HUES6 (cell line): ENCODE measurements around the gene TTC34.
"Not testable (repeated sequence)": the region's sequence is repeated elsewhere in the genome, so short reads cannot be mapped to it uniquely, and the experiment has no call there.

Source experiments
- H3K27ac ChIP-seq: 2 replicates; pipeline ENCODE4 v1.7.0; 2013; ENCODE audit warnings: low read depth, mild to moderate bottlenecking, low read length, inconsistent platforms
- H3K27me3 ChIP-seq: 2 replicates; pipeline ENCODE4 v1.6.1; 2013; ENCODE audit warnings: low read length; ENCODE audit not compliant: control insufficient read depth, insufficient read depth
- H3K36me3 ChIP-seq: 2 replicates; pipeline ENCODE4 v1.6.1; 2013; ENCODE audit warnings: low read length; ENCODE audit not compliant: control insufficient read depth, insufficient read depth
- H3K4me1 ChIP-seq: 2 replicates; pipeline ENCODE4 v1.6.1; 2013; ENCODE audit warnings: low read length; ENCODE audit not compliant: control insufficient read depth, insufficient read depth
- H3K4me3 ChIP-seq: 2 replicates; pipeline ENCODE4 v1.5.1; 2013; ENCODE audit warnings: low read depth, low read length
- H3K9ac ChIP-seq: one replicate; pipeline ENCODE4 v1.6.1; 2013; ENCODE audit warnings: mild to moderate bottlenecking, low read length
- H3K9me3 ChIP-seq: 2 replicates; pipeline ENCODE4 v1.6.1; 2013; ENCODE audit warnings: low read depth, low read length; ENCODE audit not compliant: control insufficient read depth, insufficient read depth

The TTC34 gene

GRCh38 chr1:2686091-2686863, 115.2 kb downstream of the TTC34 start:
- not testable (repeated sequence) for H3K27ac ChIP-seq, H3K36me3 ChIP-seq, H3K4me3 ChIP-seq, H3K4me1 ChIP-seq, H3K9ac ChIP-seq
- Histone ChIP-seq H3K9me3 (peaks cover 30% of the 10 kb centered on the region; the same call in 1 of the 2 replicates), H3K27me3 (peaks cover 36% of the 10 kb centered on the region)

GRCh38 chr1:2685671-2686070, 115.8 kb downstream of the TTC34 start:
- H3K27ac ChIP-seq, H3K9ac ChIP-seq: not testable (repeated sequence)

GRCh38 chr1:2684878-2685277, 116.6 kb downstream of the TTC34 start:
- not testable (repeated sequence) for H3K27ac ChIP-seq, H3K36me3 ChIP-seq, H3K9ac ChIP-seq, H3K4me3 ChIP-seq, H3K4me1 ChIP-seq
- peaks cover 30% of the 10 kb centered on the region; the same call in 1 of the 2 replicates for H3K9me3 ChIP-seq
- H3K27me3 ChIP-seq: peaks cover 36% of the 10 kb centered on the region

More at GRCh38 chr1:2685671-2686070, 115.8 kb downstream of the TTC34 start:
- not testable (repeated sequence) for H3K4me1 ChIP-seq, H3K36me3 ChIP-seq, H3K4me3 ChIP-seq
- H3K9me3 ChIP-seq: peaks cover 30% of the 10 kb centered on the region; the same call in 1 of the 2 replicates
- peaks cover 36% of the 10 kb centered on the region for H3K27me3 ChIP-seq

GRCh38 chr1:2684000-2684399, 117.5 kb downstream of the TTC34 start:
- H3K27ac ChIP-seq, H3K4me1 ChIP-seq, H3K4me3 ChIP-seq, H3K36me3 ChIP-seq, H3K9ac ChIP-seq: not testable (repeated sequence)
- H3K9me3 ChIP-seq: peaks cover 30% of the 10 kb centered on the region; the same call in 1 of the 2 replicates
- peaks cover 36% of the 10 kb centered on the region for H3K27me3 ChIP-seq

- H3K27me3 ChIP-seq: peaks cover 34% of the 10 kb centered on the region
- not testable (repeated sequence) for H3K9ac ChIP-seq, H3K4me3 ChIP-seq, H3K4me1 ChIP-seq, H3K27ac ChIP-seq, H3K36me3 ChIP-seq
- peaks cover 29% of the 10 kb centered on the region; the same call in 1 of the 2 replicates for H3K9me3 ChIP-seq
Observed at GRCh38 chr1:2683321-2683741, 118.2 kb downstream of the TTC34 start.

- Histone ChIP-seq H3K27me3 (peaks cover 30% of the 10 kb centered on the region), H3K9me3 (peaks cover 25% of the 10 kb centered on the region; the same call in 1 of the 2 replicates)
- H3K4me1 ChIP-seq, H3K36me3 ChIP-seq, H3K4me3 ChIP-seq, H3K27ac ChIP-seq, H3K9ac ChIP-seq: not testable (repeated sequence)
Observed at GRCh38 chr1:2682879-2683278, 118.6 kb downstream of the TTC34 start.

GRCh38 chr1:2676726-2677125, 124.8 kb downstream of the TTC34 start:
- H3K9ac ChIP-seq, H3K4me3 ChIP-seq, H3K4me1 ChIP-seq, H3K27ac ChIP-seq, H3K27me3 ChIP-seq, H3K9me3 ChIP-seq, H3K36me3 ChIP-seq: not testable (repeated sequence)

- not testable (repeated sequence) for H3K27ac ChIP-seq, H3K9ac ChIP-seq, H3K27me3 ChIP-seq, H3K9me3 ChIP-seq, H3K4me1 ChIP-seq, H3K36me3 ChIP-seq, H3K4me3 ChIP-seq
Observed at GRCh38 chr1:2671656-2672055, 129.8 kb downstream of the TTC34 start.

GRCh38 chr1:2659806-2660205, 141.7 kb downstream of the TTC34 start:
- Histone ChIP-seq H3K9me3 (peaks cover 16% of the 10 kb centered on the region; the same call in 1 of the 2 replicates), H3K27me3 (peaks cover 25% of the 10 kb centered on the region; the same call in 1 of the 2 replicates)
- H3K9ac ChIP-seq, H3K4me1 ChIP-seq, H3K36me3 ChIP-seq, H3K4me3 ChIP-seq, H3K27ac ChIP-seq: not testable (repeated sequence)

- H3K9ac ChIP-seq, H3K27ac ChIP-seq, H3K36me3 ChIP-seq, H3K4me1 ChIP-seq, H3K4me3 ChIP-seq: not testable (repeated sequence)
- peaks cover 35% of the 10 kb centered on the region; the same call in 1 of the 2 replicates for H3K9me3 ChIP-seq
- H3K27me3 ChIP-seq: peaks cover 44% of the 10 kb centered on the region
Observed at GRCh38 chr1:2657909-2658308, 143.6 kb downstream of the TTC34 start.

- H3K9ac ChIP-seq: not testable (repeated sequence)
Observed at GRCh38 chr1:2657124-2657523, 144.4 kb downstream of the TTC34 start.

More at GRCh38 chr1:2657124-2657523, 144.4 kb downstream of the TTC34 start:
- H3K4me3 ChIP-seq, H3K36me3 ChIP-seq, H3K27ac ChIP-seq, H3K4me1 ChIP-seq: not testable (repeated sequence)
- Histone ChIP-seq H3K9me3 (peaks cover 43% of the 10 kb centered on the region; the same call in 1 of the 2 replicates), H3K27me3 (peaks cover 52% of the 10 kb centered on the region)
